ENCODE data around the gene ABCC1. TPM values are rescaled to one million over a fixed set of nuclear protein-coding genes. Genes with fewer than 3 reads are reported as not detected.
A peak's percentile ranks its signal among the peaks of the same experiment; 100 is the strongest.

ABCC1 gene
- total and polyA plus RNA-seq, 2 donors (not counting 1 experiment from before 2014, with no cell fraction given) = 54.1 to 178 TPM

DNA sequence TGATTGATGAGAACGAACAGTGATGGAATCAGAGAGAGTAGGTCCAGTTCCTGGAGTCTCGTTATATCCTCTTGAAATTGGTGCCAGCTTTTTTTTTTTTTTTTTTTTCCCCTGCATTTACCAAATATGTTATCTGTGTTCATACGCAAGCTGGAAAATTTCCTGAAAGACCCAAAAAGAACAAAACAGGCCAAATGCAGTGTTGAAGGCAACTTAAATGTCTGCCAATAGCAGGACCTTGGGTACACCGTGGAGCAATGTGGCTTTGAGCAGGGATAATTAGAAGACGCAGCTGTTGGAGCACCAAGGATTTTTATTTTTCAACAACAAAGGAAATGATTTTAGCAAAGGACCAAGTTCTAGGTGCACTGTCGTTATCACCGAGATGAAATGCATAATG lies 168.9 kb downstream of the ABCC1 start:
- no peak overlapping the region for H3K4me3 ChIP-seq (replicated peaks in 1 of 4; ENCODE audit: control extremely low read depth in 1 of 4, insufficient read depth in 1 of 4, low read depth in 3 of 4, low read length in 4 of 4)
- no peak overlapping the region for H3K27ac ChIP-seq (ENCODE audit: insufficient read depth, low read length)
- H4K20me1 ChIP-seq (ENCODE audit: control insufficient read depth, extremely low read depth, insufficient read depth, low read length) = no peaks in the 10 kb centered on the region
- peaks cover 35% of the 10 kb centered on the region for H3K36me3 ChIP-seq (ENCODE audit: control insufficient read depth, insufficient read depth, low read length)
- TF ChIP-seq EZH2 (IDR thresholded peaks at IDR 0.05; ENCODE audit: low read length, missing control alignments) (no peak), CTCF (conservative IDR thresholded peaks at IDR 0.05 in 1 of 2, IDR thresholded peaks at IDR 0.05 in 1 of 2; ENCODE audit: low read depth in 1 of 2, low read length in 2 of 2) (no peak)
- no peak overlapping the region for H3K9ac ChIP-seq (ENCODE audit: insufficient read depth, low read length)
- H2AFZ ChIP-seq (ENCODE audit: low read length) = no peak overlapping the region
- H3K9me3 ChIP-seq (ENCODE audit: control insufficient read depth, insufficient read depth, low read depth, low read length) = no peaks in the 10 kb centered on the region
- no peak overlapping the region for H3K4me2 ChIP-seq (ENCODE audit: extremely low read depth, insufficient read depth, low read length)
- H3K79me2 ChIP-seq (ENCODE audit: control insufficient read depth, insufficient read depth, low read length) = no peaks in the 10 kb centered on the region
- DNase-seq (ENCODE audit: low read depth in 2 of 2) = no peak
- no peaks in the 10 kb centered on the region for H3K27me3 ChIP-seq (ENCODE audit: control insufficient read depth, insufficient read depth, low read length)
- H3K4me1 ChIP-seq (ENCODE audit: control insufficient read depth, extremely low read depth, insufficient read depth, low read length) = no peaks in the 10 kb centered on the region

- Histone ChIP-seq H3K4me2 (ENCODE audit: extremely low read depth, insufficient read depth, low read length) (no peak overlapping the region), H2AFZ (ENCODE audit: low read length) (no peak overlapping the region), H3K79me2 (ENCODE audit: control insufficient read depth, insufficient read depth, low read length) (no peaks in the 10 kb centered on the region), H4K20me1 (ENCODE audit: control insufficient read depth, extremely low read depth, insufficient read depth, low read length) (no peaks in the 10 kb centered on the region), H3K9me3 (ENCODE audit: control insufficient read depth, insufficient read depth, low read depth, low read length) (no peaks in the 10 kb centered on the region), H3K27ac (ENCODE audit: insufficient read depth, low read length) (no peak overlapping the region), H3K36me3 (ENCODE audit: control insufficient read depth, insufficient read depth, low read length) (peaks cover 28% of the 10 kb centered on the region), H3K4me3 (replicated peaks in 1 of 4; ENCODE audit: control extremely low read depth in 1 of 4, insufficient read depth in 1 of 4, low read depth in 3 of 4, low read length in 4 of 4) (no peak overlapping the region), H3K4me1 (ENCODE audit: control insufficient read depth, extremely low read depth, insufficient read depth, low read length) (no peaks in the 10 kb centered on the region), H3K9ac (ENCODE audit: insufficient read depth, low read length) (no peak overlapping the region), H3K27me3 (ENCODE audit: control insufficient read depth, insufficient read depth, low read length) (no peaks in the 10 kb centered on the region)
- TF ChIP-seq CTCF (conservative IDR thresholded peaks at IDR 0.05 in 1 of 2, IDR thresholded peaks at IDR 0.05 in 1 of 2; ENCODE audit: low read depth in 1 of 2, low read length in 2 of 2) (no peak), EZH2 (IDR thresholded peaks at IDR 0.05; ENCODE audit: low read length, missing control alignments) (no peak)
- DNase-seq (ENCODE audit: low read depth in 2 of 2) = no peak
These were observed 170.6 kb downstream of the ABCC1 start for GRCh38 chr16:16120044-16120381.

DNA sequence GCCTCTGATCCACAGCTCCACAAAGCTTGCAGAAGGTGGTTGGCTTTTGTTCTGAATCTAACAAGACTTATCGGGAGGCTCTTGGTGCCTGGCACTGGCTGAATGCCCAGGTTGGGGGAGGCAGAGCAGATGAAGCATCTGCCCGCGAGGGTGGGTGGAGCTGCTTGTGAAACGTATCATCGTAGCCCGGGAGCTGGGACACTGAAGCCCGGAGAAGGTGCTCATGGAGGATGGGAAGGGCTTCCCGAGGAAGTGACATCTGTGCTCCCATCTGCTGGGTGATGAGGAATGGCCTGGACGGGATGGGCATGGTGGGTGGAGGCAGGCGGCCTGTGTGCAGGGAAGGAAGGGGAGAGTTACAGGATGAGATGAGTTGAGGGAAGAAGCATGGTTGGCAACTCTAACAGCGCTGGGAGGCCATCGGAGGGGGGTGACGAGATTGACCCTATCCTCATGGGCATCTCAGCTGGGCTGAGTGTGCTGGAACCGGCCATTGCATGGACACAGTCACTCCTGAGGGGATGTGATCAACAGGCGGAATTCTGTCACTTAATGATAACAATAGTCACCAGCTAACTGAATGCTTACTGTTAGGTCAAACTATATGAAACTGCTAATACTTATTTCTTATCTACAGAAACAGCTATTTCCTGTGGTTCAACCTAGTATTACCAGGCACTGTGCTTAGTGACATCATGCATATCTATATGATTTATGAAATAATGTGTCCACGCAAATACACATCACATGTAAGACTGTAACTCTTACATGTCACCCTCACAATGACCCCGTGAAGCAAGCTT lies 171.2 kb downstream of the ABCC1 start:
- TF ChIP-seq EZH2 (IDR thresholded peaks at IDR 0.05; ENCODE audit: low read length, missing control alignments) = no peak
- TF ChIP-seq CTCF (conservative IDR thresholded peaks at IDR 0.05 in 1 of 2, IDR thresholded peaks at IDR 0.05 in 1 of 2; ENCODE audit: low read depth in 1 of 2, low read length in 2 of 2) = no peak
- Histone ChIP-seq H3K4me3 (replicated peaks in 1 of 4; ENCODE audit: control extremely low read depth in 1 of 4, insufficient read depth in 1 of 4, low read depth in 3 of 4, low read length in 4 of 4) (no peak overlapping the region), H3K9me3 (ENCODE audit: control insufficient read depth, insufficient read depth, low read depth, low read length) (no peaks in the 10 kb centered on the region), H3K27me3 (ENCODE audit: control insufficient read depth, insufficient read depth, low read length) (no peaks in the 10 kb centered on the region), H4K20me1 (ENCODE audit: control insufficient read depth, extremely low read depth, insufficient read depth, low read length) (no peaks in the 10 kb centered on the region), H3K4me1 (ENCODE audit: control insufficient read depth, extremely low read depth, insufficient read depth, low read length) (no peaks in the 10 kb centered on the region), H3K27ac (ENCODE audit: insufficient read depth, low read length) (no peak overlapping the region), H3K9ac (ENCODE audit: insufficient read depth, low read length) (no peak overlapping the region), H3K4me2 (ENCODE audit: extremely low read depth, insufficient read depth, low read length) (no peak overlapping the region), H3K79me2 (ENCODE audit: control insufficient read depth, insufficient read depth, low read length) (no peaks in the 10 kb centered on the region), H2AFZ (ENCODE audit: low read length) (no peak overlapping the region), H3K36me3 (ENCODE audit: control insufficient read depth, insufficient read depth, low read length) (peaks cover 29% of the 10 kb centered on the region)
- DNase-seq (ENCODE audit: low read depth in 2 of 2) = peak in 1 of 2 donors; percentile 40
